Upper lobe of left lung (tissue), 4 donors: ENCODE measurements around the gene RALGAPB.

ENCODE experiments used
- CTCF ChIP-seq, 6 experiments: fragments of 450-650 bp in 4 of 6; fragments of 200-600 bp in 2 of 6; sonication (generic) in 2 of 6; IDR thresholded peaks; one replicate each; pipeline ENCODE4 v1.5.1; 2016 to 2019; ENCODE audit warnings: antibody characterized with exemption in 6 of 6
- EP300 ChIP-seq, 4 donors: sonication (generic); formaldehyde crosslinking; IDR thresholded peaks; one replicate each; pipeline ENCODE4 v1.5.1; 2017; ENCODE audit warnings: antibody characterized with exemption in 4 of 4, control low read depth in 2 of 4

GRCh38 chr20:38434770-38435554 lies 37.7 kb upstream of the RALGAPB start, which contains the start of gene SNHG17:
- TF ChIP-seq EP300 (IDR thresholded peaks at IDR 0.05) = peak in 1 of 4 donors; percentile 30
- peak; percentile 97 to 99 (median 98) for TF ChIP-seq CTCF (IDR thresholded peaks at IDR 0.05)
